ENCODE measurements around the gene PHACTR1. TPM values are rescaled to one million over a fixed set of nuclear protein-coding genes. Genes with fewer than 3 reads are reported as not detected.

Gene PHACTR1
- total and polyA plus RNA-seq, 4 donors, result 0.31 to 1.5 (median 0.79) TPM

DNA sequence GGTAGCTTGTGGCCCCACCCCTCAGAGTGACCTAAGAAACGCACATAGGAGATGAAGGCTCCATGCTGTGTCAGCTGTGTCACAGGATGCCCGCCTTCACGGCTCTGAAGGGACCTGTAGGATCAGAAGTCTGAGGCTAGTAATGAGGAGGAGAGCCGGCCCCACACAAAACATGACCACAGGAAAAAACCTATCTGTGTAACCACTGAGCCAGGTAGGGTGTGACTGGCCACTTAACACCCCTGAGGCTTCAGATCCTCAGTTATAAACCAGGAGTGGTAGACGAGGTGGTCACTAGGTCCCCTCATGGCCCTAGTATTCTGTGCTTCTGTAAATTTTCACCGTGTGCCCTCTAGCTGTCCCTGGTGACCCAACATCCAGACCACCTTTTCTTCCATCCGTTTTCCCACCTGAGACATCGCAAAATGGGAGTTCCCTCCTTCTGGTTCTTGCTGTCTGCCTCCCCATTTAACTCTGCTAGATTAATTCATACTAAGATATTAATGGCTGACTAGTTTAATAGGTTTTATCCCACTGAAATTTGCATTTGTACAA, 558.9 kb downstream of the PHACTR1 start (continued):
- TF ChIP-seq GABPA (IDR thresholded peaks at IDR 0.05 in 1 of 2, conservative IDR thresholded peaks at IDR 0.05 in 1 of 2) (no peak), HNF4G (IDR thresholded peaks at IDR 0.05) (no peak), TAF1 (conservative IDR thresholded peaks at IDR 0.05) (no peak)
- TF ChIP-seq, protein P1, sequence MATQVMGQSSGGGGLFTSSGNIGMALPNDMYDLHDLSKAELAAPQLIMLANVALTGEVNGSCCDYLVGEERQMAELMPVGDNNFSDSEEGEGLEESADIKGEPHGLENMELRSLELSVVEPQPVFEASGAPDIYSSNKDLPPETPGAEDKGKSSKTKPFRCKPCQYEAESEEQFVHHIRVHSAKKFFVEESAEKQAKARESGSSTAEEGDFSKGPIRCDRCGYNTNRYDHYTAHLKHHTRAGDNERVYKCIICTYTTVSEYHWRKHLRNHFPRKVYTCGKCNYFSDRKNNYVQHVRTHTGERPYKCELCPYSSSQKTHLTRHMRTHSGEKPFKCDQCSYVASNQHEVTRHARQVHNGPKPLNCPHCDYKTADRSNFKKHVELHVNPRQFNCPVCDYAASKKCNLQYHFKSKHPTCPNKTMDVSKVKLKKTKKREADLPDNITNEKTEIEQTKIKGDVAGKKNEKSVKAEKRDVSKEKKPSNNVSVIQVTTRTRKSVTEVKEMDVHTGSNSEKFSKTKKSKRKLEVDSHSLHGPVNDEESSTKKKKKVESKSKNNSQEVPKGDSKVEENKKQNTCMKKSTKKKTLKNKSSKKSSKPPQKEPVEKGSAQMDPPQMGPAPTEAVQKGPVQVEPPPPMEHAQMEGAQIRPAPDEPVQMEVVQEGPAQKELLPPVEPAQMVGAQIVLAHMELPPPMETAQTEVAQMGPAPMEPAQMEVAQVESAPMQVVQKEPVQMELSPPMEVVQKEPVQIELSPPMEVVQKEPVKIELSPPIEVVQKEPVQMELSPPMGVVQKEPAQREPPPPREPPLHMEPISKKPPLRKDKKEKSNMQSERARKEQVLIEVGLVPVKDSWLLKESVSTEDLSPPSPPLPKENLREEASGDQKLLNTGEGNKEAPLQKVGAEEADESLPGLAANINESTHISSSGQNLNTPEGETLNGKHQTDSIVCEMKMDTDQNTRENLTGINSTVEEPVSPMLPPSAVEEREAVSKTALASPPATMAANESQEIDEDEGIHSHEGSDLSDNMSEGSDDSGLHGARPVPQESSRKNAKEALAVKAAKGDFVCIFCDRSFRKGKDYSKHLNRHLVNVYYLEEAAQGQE (IDR thresholded peaks at IDR 0.05), result no peak

DNA sequence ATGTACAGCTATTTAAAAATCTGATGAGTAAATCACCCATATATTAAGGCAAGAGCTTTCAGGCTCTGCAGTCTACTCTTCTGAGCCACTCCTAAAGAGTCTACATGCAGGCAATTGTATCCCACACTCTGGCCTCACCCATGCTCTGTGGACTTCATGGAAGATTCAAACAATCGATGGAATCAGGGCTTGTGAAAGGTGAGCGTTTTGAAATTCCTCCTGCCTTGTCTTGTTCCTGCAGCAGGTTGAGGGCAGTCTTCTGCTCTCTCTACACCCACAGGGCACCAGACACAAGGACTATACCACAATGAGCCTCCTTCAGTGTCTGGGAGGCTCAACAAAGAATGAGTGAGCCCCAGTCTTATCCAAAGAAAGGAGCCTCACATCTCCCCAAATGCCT, 560.7 kb downstream of the PHACTR1 start:
- DNase-seq (ENCODE audit: low spot score), result no peak
- Histone ChIP-seq H3K27me3 (ENCODE audit: control insufficient read depth in 4 of 4, insufficient read depth in 4 of 4, low read length in 3 of 4) (no peaks in the 10 kb centered on the region), H3K9me3 (ENCODE audit: control insufficient read depth in 4 of 4, low read length in 3 of 4) (no peaks in the 10 kb centered on the region), H3K27ac (ENCODE audit: low read depth in 1 of 2, low read length in 2 of 2) (no peak overlapping the region), H3K36me3 (ENCODE audit: control insufficient read depth in 4 of 4, insufficient read depth in 3 of 4, low read depth in 1 of 4, low read length in 3 of 4) (peaks cover 0 to 2% (median 0%) of the 10 kb centered on the region in 4 donors), H3K4me3 (ENCODE audit: low read depth in 1 of 3, low read length in 3 of 3) (no peak overlapping the region), H3K4me1 (ENCODE audit: control insufficient read depth in 4 of 4, insufficient read depth in 4 of 4, low read length in 3 of 4) (no peaks in the 10 kb centered on the region), H3K9ac (ENCODE audit: low read depth in 1 of 2, low read length in 2 of 2) (no peak overlapping the region)
- 89% methylated on average over 2 of the region's 2 CpGs for WGBS
- TF ChIP-seq JUND (IDR thresholded peaks at IDR 0.05) (no peak), EGR1 (IDR thresholded peaks at IDR 0.05; ENCODE audit: low read depth in 2 of 2) (no peak), FOXA2 (IDR thresholded peaks at IDR 0.05) (no peak), GABPA (IDR thresholded peaks at IDR 0.05 in 1 of 2, conservative IDR thresholded peaks at IDR 0.05 in 1 of 2) (no peak), NR2F2 (IDR thresholded peaks at IDR 0.05) (no peak), RXRA (IDR thresholded peaks at IDR 0.05) (no peak), YY1 (IDR thresholded peaks at IDR 0.05) (no peak), SP1 (IDR thresholded peaks at IDR 0.05) (no peak), HNF4A (conservative IDR thresholded peaks at IDR 0.05) (no peak), HNF4G (IDR thresholded peaks at IDR 0.05) (no peak), TAF1 (conservative IDR thresholded peaks at IDR 0.05) (no peak), RAD21 (IDR thresholded peaks at IDR 0.05) (no peak), FOXA1 (IDR thresholded peaks at IDR 0.05) (no peak)
- TF ChIP-seq, protein P1 (IDR thresholded peaks at IDR 0.05), result no peak
- TF ChIP-seq, protein P2, sequence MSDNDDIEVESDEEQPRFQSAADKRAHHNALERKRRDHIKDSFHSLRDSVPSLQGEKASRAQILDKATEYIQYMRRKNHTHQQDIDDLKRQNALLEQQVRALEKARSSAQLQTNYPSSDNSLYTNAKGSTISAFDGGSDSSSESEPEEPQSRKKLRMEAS (IDR thresholded peaks at IDR 0.05), result no peak
- TF ChIP-seq, protein P3, sequence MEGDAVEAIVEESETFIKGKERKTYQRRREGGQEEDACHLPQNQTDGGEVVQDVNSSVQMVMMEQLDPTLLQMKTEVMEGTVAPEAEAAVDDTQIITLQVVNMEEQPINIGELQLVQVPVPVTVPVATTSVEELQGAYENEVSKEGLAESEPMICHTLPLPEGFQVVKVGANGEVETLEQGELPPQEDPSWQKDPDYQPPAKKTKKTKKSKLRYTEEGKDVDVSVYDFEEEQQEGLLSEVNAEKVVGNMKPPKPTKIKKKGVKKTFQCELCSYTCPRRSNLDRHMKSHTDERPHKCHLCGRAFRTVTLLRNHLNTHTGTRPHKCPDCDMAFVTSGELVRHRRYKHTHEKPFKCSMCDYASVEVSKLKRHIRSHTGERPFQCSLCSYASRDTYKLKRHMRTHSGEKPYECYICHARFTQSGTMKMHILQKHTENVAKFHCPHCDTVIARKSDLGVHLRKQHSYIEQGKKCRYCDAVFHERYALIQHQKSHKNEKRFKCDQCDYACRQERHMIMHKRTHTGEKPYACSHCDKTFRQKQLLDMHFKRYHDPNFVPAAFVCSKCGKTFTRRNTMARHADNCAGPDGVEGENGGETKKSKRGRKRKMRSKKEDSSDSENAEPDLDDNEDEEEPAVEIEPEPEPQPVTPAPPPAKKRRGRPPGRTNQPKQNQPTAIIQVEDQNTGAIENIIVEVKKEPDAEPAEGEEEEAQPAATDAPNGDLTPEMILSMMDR (IDR thresholded peaks at IDR 0.05; ENCODE audit: low read depth, low read length, missing input control), result no peak
- TF ChIP-seq, protein P4, sequence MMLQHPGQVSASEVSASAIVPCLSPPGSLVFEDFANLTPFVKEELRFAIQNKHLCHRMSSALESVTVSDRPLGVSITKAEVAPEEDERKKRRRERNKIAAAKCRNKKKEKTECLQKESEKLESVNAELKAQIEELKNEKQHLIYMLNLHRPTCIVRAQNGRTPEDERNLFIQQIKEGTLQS (IDR thresholded peaks at IDR 0.05), result no peak
- TF ChIP-seq, protein P5, sequence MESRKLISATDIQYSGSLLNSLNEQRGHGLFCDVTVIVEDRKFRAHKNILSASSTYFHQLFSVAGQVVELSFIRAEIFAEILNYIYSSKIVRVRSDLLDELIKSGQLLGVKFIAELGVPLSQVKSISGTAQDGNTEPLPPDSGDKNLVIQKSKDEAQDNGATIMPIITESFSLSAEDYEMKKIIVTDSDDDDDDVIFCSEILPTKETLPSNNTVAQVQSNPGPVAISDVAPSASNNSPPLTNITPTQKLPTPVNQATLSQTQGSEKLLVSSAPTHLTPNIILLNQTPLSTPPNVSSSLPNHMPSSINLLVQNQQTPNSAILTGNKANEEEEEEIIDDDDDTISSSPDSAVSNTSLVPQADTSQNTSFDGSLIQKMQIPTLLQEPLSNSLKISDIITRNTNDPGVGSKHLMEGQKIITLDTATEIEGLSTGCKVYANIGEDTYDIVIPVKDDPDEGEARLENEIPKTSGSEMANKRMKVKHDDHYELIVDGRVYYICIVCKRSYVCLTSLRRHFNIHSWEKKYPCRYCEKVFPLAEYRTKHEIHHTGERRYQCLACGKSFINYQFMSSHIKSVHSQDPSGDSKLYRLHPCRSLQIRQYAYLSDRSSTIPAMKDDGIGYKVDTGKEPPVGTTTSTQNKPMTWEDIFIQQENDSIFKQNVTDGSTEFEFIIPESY (IDR thresholded peaks at IDR 0.05), result no peak

Measured in liver (tissue), 9 donors.